ENCODE measurements around the gene DNAH8.

GRCh38 chr6:38944655-38945279, 229.7 kb downstream of the DNAH8 start:
- TF ChIP-seq POLR2AphosphoS5 (IDR thresholded peaks at IDR 0.05): no peak
- TF ChIP-seq CTCF (IDR thresholded peaks at IDR 0.05 in 8 of 11, conservative IDR thresholded peaks at IDR 0.05 in 3 of 11): no peak

Data from spleen (tissue), 7 donors.